HepG2 (cell line): ENCODE results near the gene PRPSAP1. TPM values are rescaled to one million over a fixed set of nuclear protein-coding genes. Genes with fewer than 3 reads are reported as not detected.
A peak's percentile ranks its signal among the peaks of the same experiment; 100 is the strongest.

Source experiments
- AGO1 ChIP-seq: fragments of 200-400 bp; formaldehyde crosslinking; IDR thresholded peaks from 2 replicates; pipeline ENCODE4 v1.6.1; 2017; ENCODE audit warnings: mild to moderate bottlenecking, low read depth, low read length, moderate library complexity; ENCODE audit not compliant: poor library complexity, severe bottlenecking
- CSRNP1 ChIP-seq: sonication (generic); formaldehyde crosslinking; IDR thresholded peaks from 2 replicates; pipeline ENCODE4 v1.8.1; 2023; ENCODE audit warnings: mild to moderate bottlenecking, missing genetic modification reagents
- DR1 ChIP-seq: sonication (generic); formaldehyde crosslinking; IDR thresholded peaks from 2 replicates; pipeline ENCODE4 v1.8.0; 2021; ENCODE audit warnings: mild to moderate bottlenecking, missing genetic modification reagents, inconsistent platforms
- ELF1 ChIP-seq: sonication (generic); formaldehyde crosslinking; IDR thresholded peaks from 2 replicates; pipeline ENCODE4 v1.4.0; 2020; ENCODE audit warnings: missing genetic modification reagents
- ETV5 ChIP-seq: IDR thresholded peaks from 2 replicates; pipeline ENCODE4 v1.6.1; 2018; ENCODE audit warnings: missing biosample characterization, missing genetic modification reagents, inconsistent platforms, borderline replicate concordance
- GPN1 ChIP-seq: sonication (generic); formaldehyde crosslinking; IDR thresholded peaks from 2 replicates; pipeline ENCODE4 v1.5.1; 2020; ENCODE audit warnings: missing genetic modification reagents, borderline replicate concordance
- MXD1 ChIP-seq: sonication (generic); formaldehyde crosslinking; IDR thresholded peaks from 2 replicates; pipeline ENCODE4 v1.4.0; 2020; ENCODE audit warnings: mild to moderate bottlenecking, missing genetic modification reagents
- MZF1 ChIP-seq: sonication (generic); formaldehyde crosslinking; IDR thresholded peaks from 2 replicates; pipeline ENCODE4 v1.8.1; 2023; ENCODE audit warnings: mild to moderate bottlenecking, missing genetic modification reagents, borderline replicate concordance
- NKX3-1 ChIP-seq: sonication (generic); formaldehyde crosslinking; IDR thresholded peaks from 2 replicates; pipeline ENCODE4 v1.5.0; 2020; ENCODE audit warnings: missing genetic modification reagents
- SNAPC2 ChIP-seq: sonication (generic); formaldehyde crosslinking; IDR thresholded peaks from 2 replicates; pipeline ENCODE4 v1.8.1; 2022; ENCODE audit warnings: mild to moderate bottlenecking, missing genetic modification reagents
- SP2 ChIP-seq: sonication (generic); formaldehyde crosslinking; IDR thresholded peaks from 2 replicates; pipeline ENCODE4 v1.5.1; 2020; ENCODE audit warnings: mild to moderate bottlenecking, missing genetic modification reagents
- ZBTB8A ChIP-seq: sonication (generic); formaldehyde crosslinking; IDR thresholded peaks from 2 replicates; pipeline ENCODE4 v1.4.0; 2020; ENCODE audit warnings: mild to moderate bottlenecking, low read depth, missing genetic modification reagents, borderline replicate concordance
- ZFY ChIP-seq: sonication (generic); formaldehyde crosslinking; IDR thresholded peaks from 2 replicates; pipeline ENCODE4 v1.4.0; 2020; ENCODE audit warnings: missing genetic modification reagents
- ZNF251 ChIP-seq: sonication (generic); formaldehyde crosslinking; IDR thresholded peaks from 2 replicates; pipeline ENCODE4 v1.9.0; 2021; ENCODE audit warnings: mild to moderate bottlenecking, missing genetic modification reagents
- ZNF552 ChIP-seq: sonication (generic); formaldehyde crosslinking; IDR thresholded peaks from 2 replicates; pipeline ENCODE4 v1.9.0; 2022; ENCODE audit warnings: missing genetic modification reagents, mild to moderate bottlenecking, borderline replicate concordance
- polyA plus RNA-seq, 8 experiments: library from polyadenylated mRNA; depleted of rRNA in 3 of 8; stranded (reverse) in 7 of 8; unstranded in 1 of 8; fragments of >200 nt; fragmentation: Illumina TruSeq in 4 of 8; extraction: Trizol in 4 of 8; gene quantifications; 2 replicates each; pipeline versions ENCODE4 v1.2.1 to v1.2.3, GENCODE V29; 2011 to 2016; ENCODE audit warnings: low read depth in 4 of 8, missing spikeins in 1 of 8, mixed read lengths in 1 of 8; ENCODE audit not compliant: insufficient read depth in 1 of 8
- total RNA-seq, 5 experiments: library from RNA; depleted of rRNA; stranded (reverse); fragments of >200 nt; fragmentation: Illumina TruSeq; extraction: Trizol; gene quantifications; 2 replicates each; pipeline ENCODE4 v1.2.3, GENCODE V29; 2016; ENCODE audit warnings: low read depth in 1 of 5
- TF ChIP-seq, protein P1 (sequence below): sonication (generic); formaldehyde crosslinking; IDR thresholded peaks from 2 replicates; pipeline ENCODE4 v1.9.0; 2021; ENCODE audit warnings: mild to moderate bottlenecking, missing genetic modification reagents
- TF ChIP-seq, protein P2 (sequence below): sonication (generic); formaldehyde crosslinking; IDR thresholded peaks from 2 replicates; pipeline ENCODE4 v1.8.0; 2022; ENCODE audit warnings: missing genetic modification reagents, low read depth, mild to moderate bottlenecking, borderline replicate concordance

Gene PRPSAP1
- total and polyA plus RNA-seq, 2 of the 13 experiments (the other 11 are each of a cell fraction or from before 2014, with no cell fraction given), result 91.1 to 314 TPM

- TF ChIP-seq, protein P1, sequence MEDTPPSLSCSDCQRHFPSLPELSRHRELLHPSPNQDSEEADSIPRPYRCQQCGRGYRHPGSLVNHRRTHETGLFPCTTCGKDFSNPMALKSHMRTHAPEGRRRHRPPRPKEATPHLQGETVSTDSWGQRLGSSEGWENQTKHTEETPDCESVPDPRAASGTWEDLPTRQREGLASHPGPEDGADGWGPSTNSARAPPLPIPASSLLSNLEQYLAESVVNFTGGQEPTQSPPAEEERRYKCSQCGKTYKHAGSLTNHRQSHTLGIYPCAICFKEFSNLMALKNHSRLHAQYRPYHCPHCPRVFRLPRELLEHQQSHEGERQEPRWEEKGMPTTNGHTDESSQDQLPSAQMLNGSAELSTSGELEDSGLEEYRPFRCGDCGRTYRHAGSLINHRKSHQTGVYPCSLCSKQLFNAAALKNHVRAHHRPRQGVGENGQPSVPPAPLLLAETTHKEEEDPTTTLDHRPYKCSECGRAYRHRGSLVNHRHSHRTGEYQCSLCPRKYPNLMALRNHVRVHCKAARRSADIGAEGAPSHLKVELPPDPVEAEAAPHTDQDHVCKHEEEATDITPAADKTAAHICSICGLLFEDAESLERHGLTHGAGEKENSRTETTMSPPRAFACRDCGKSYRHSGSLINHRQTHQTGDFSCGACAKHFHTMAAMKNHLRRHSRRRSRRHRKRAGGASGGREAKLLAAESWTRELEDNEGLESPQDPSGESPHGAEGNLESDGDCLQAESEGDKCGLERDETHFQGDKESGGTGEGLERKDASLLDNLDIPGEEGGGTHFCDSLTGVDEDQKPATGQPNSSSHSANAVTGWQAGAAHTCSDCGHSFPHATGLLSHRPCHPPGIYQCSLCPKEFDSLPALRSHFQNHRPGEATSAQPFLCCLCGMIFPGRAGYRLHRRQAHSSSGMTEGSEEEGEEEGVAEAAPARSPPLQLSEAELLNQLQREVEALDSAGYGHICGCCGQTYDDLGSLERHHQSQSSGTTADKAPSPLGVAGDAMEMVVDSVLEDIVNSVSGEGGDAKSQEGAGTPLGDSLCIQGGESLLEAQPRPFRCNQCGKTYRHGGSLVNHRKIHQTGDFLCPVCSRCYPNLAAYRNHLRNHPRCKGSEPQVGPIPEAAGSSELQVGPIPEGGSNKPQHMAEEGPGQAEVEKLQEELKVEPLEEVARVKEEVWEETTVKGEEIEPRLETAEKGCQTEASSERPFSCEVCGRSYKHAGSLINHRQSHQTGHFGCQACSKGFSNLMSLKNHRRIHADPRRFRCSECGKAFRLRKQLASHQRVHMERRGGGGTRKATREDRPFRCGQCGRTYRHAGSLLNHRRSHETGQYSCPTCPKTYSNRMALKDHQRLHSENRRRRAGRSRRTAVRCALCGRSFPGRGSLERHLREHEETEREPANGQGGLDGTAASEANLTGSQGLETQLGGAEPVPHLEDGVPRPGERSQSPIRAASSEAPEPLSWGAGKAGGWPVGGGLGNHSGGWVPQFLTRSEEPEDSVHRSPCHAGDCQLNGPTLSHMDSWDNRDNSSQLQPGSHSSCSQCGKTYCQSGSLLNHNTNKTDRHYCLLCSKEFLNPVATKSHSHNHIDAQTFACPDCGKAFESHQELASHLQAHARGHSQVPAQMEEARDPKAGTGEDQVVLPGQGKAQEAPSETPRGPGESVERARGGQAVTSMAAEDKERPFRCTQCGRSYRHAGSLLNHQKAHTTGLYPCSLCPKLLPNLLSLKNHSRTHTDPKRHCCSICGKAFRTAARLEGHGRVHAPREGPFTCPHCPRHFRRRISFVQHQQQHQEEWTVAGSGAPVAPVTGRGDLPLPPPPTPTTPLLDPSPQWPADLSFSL (CRISPR knock-in tag), result no peak
- TF ChIP-seq ELF1 (CRISPR knock-in tag), result peak; percentile 30; the same call in 1 of the 2 replicates
- TF ChIP-seq GPN1, result no peak
- peak; percentile 9; the same call in 1 of the 2 replicates for TF ChIP-seq ETV5
- TF ChIP-seq SNAPC2 (CRISPR knock-in tag), result peak; percentile 35; the same call in 1 of the 2 replicates
- TF ChIP-seq AGO1, result peak; percentile 97
- 0 out of 2 replicates have a peak, but pooled peaks have one; percentile 37 for TF ChIP-seq ZNF251 (CRISPR knock-in tag)
- peak; percentile 59; the same call in 1 of the 2 replicates for TF ChIP-seq MXD1 (CRISPR knock-in tag)
- TF ChIP-seq, protein P2, sequence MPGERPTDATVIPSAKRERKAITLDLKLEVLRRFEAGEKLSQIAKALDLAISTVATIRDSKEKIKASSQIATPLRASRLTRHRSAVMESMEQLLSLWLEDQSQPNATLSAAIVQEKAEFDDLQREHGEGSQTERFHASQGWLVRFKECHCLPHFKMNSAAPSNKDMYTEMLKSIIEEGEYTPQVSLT (CRISPR knock-in tag), result peak; percentile 18; the same call in 1 of the 2 replicates
- TF ChIP-seq NKX3-1, result no peak
- TF ChIP-seq ZFY (CRISPR knock-in tag), result no peak
- TF ChIP-seq CSRNP1 (CRISPR knock-in tag), result peak; percentile 21
- 0 out of 2 replicates have a peak, but pooled peaks have one; percentile 34 for TF ChIP-seq ZBTB8A (CRISPR knock-in tag)
- TF ChIP-seq SP2, result peak; percentile 58
- TF ChIP-seq ZNF552, result peak; percentile 4; the same call in 1 of the 2 replicates
- no peak for TF ChIP-seq MZF1 (CRISPR knock-in tag)
- TF ChIP-seq DR1 (CRISPR knock-in tag), result no peak; the same call in 1 of the 2 replicates
These were observed 31.5 kb upstream of the PRPSAP1 start (continued) for GRCh38 chr17:76384987-76385891.
